Calu3 (cell line): ENCODE results near the gene FSCN2. TPM values are rescaled to one million over a fixed set of nuclear protein-coding genes. Genes with fewer than 3 reads are reported as not detected.
A peak's percentile ranks its signal among the peaks of the same experiment; 100 is the strongest.

Source experiments
- BruUV-seq: library from RNA; stranded (reverse); fragments of 400-500 nt; replicated peaks from 2 replicates; lab custom pipeline; 2021; lab: Mats Ljungman, UMichigan
- CTCF ChIA-PET: fragments of 300-600 bp; sonication (Branson Sonifier 250); formaldehyde crosslinking; loops from one replicate; lab custom pipeline; 2022; ENCODE audit warnings: antibody characterized with exemption; lab: Charles Lee
- DNase-seq: peaks from one replicate; pipeline ENCODE4 v3.0.0; 2022
- H3K27ac Mint-ChIP-seq: one replicate; pipeline ENCODE4 v1.8.0; 2022; ENCODE audit warnings: mixed read lengths; ENCODE audit not compliant: unreplicated experiment
- H3K27me3 Mint-ChIP-seq: one replicate; pipeline ENCODE4 v1.8.0; 2022; ENCODE audit warnings: mixed read lengths; ENCODE audit not compliant: unreplicated experiment
- H3K36me3 Mint-ChIP-seq: one replicate; pipeline ENCODE4 v1.8.0; 2022; ENCODE audit warnings: mild to moderate bottlenecking, moderate library complexity, mixed read lengths; ENCODE audit not compliant: insufficient read depth, unreplicated experiment
- H3K4me1 Mint-ChIP-seq: one replicate; pipeline ENCODE4 v1.8.0; 2022; ENCODE audit warnings: mild to moderate bottlenecking, low read depth, mixed read lengths; ENCODE audit not compliant: unreplicated experiment
- H3K4me3 Mint-ChIP-seq: one replicate; pipeline ENCODE4 v1.8.0; 2022; ENCODE audit warnings: mild to moderate bottlenecking, low read depth, moderate library complexity, mixed read lengths; ENCODE audit not compliant: unreplicated experiment
- H3K9me3 Mint-ChIP-seq: one replicate; pipeline ENCODE4 v1.8.0; 2022; ENCODE audit warnings: low read depth, mixed read lengths; ENCODE audit not compliant: unreplicated experiment
- CTCF ChIP-seq: fragments of 200-600 bp; IDR thresholded peaks from one replicate; pipeline ENCODE4 v1.8.0; 2022; ENCODE audit warnings: antibody characterized with exemption; ENCODE audit not compliant: unreplicated experiment
- intact Hi-C: fragments of 100-400 bp; cut with micrococcal nuclease; formaldehyde crosslinking; loops from one replicate; pipeline ENCODE4 v1.10.0; 2022; ENCODE audit not compliant: unreplicated experiment
- total RNA-seq: library from RNA; stranded (reverse); gene quantifications from 2 replicates; pipeline ENCODE4 v1.2.3, GENCODE V29; 2022

FSCN2 gene
- total RNA-seq, 1 experiment from 2014 or later: 5.5 TPM

- H3K27me3 Mint-ChIP-seq: no peaks in the 10 kb centered on the region
Observed at GRCh38 chr17:81572563-81573168, 44.5 kb downstream of the FSCN2 start.

GRCh38 chr17:81573794-81574642, 45.8 kb downstream of the FSCN2 start:
- H3K9me3 Mint-ChIP-seq: no peaks in the 10 kb centered on the region
- H3K27me3 Mint-ChIP-seq: no peaks in the 10 kb centered on the region
- H3K4me1 Mint-ChIP-seq: peaks cover 40% of the 10 kb centered on the region
- peaks cover 62% of the 10 kb centered on the region for H3K36me3 Mint-ChIP-seq
- CTCF ChIA-PET: no interaction called here
- H3K4me3 Mint-ChIP-seq: no peak overlapping the region
- no peak overlapping the region for H3K27ac Mint-ChIP-seq
- DNase-seq: no peak
- no peak for TF ChIP-seq CTCF
- no TSS peak for BruUV-seq
- intact Hi-C loops: no loop called here

More at GRCh38 chr17:81572563-81573168, 44.5 kb downstream of the FSCN2 start:
- Mint-ChIP-seq H3K27ac (no peak overlapping the region), H3K9me3 (no peaks in the 10 kb centered on the region), H3K4me3 (no peak overlapping the region), H3K36me3 (peaks cover 61% of the 10 kb centered on the region), H3K4me1 (peaks cover 41% of the 10 kb centered on the region)
- no peak for TF ChIP-seq CTCF
- DNase-seq: no peak
- no TSS peak for BruUV-seq
- intact Hi-C loops: no loop called here
- CTCF ChIA-PET: interaction anchor here (0.6 to 1.3 kb wide), 2 partner anchors 9 to 67 kb away, joined by 4 read pairs; no protein-coding TSS in a partner anchor

GRCh38 chr17:81574643-81574956, 46.4 kb downstream of the FSCN2 start:
- intact Hi-C loops: no loop called here
- CTCF ChIA-PET: no interaction called here
- no peak for TF ChIP-seq CTCF
- Mint-ChIP-seq H3K36me3 (peaks cover 64% of the 10 kb centered on the region), H3K4me1 (peaks cover 44% of the 10 kb centered on the region), H3K4me3 (no peak overlapping the region), H3K27me3 (no peaks in the 10 kb centered on the region), H3K27ac (no peak overlapping the region), H3K9me3 (no peaks in the 10 kb centered on the region)
- no TSS peak for BruUV-seq
- no peak for DNase-seq

- CTCF ChIA-PET: no interaction called here
- no peaks in the 10 kb centered on the region for H3K9me3 Mint-ChIP-seq
- peaks cover 69% of the 10 kb centered on the region for H3K36me3 Mint-ChIP-seq
- DNase-seq: no peak
- no peak for TF ChIP-seq CTCF
- H3K27ac Mint-ChIP-seq: peak overlapping the region; percentile 89
- intact Hi-C loops: no loop called here
- peak overlapping the region; percentile 58 for H3K4me3 Mint-ChIP-seq
- H3K27me3 Mint-ChIP-seq: no peaks in the 10 kb centered on the region
- BruUV-seq: no TSS peak
- H3K4me1 Mint-ChIP-seq: peaks cover 39% of the 10 kb centered on the region
Observed at GRCh38 chr17:81575836-81576235, 47.7 kb downstream of the FSCN2 start.
